Naive B cell (primary cell): ENCODE data around the gene CFAP20DC. TPM values are rescaled to one million over a fixed set of nuclear protein-coding genes. Genes with fewer than 3 reads are reported as not detected.

Source experiments
- ATAC-seq, 2 donors: fragments of 150-1000 bp; cut with Tn5 transposase; 2 replicates each; pipeline ENCODE4 v1.10.0; 2021; ENCODE audit warnings: low read depth in 2 of 2, mild to moderate bottlenecking in 2 of 2, moderate library complexity in 2 of 2
- DNase-seq: peaks from one replicate; pipeline ENCODE4 v3.0.0; 2022
- H3K27ac Mint-ChIP-seq, 6 donors: one replicate each; pipeline ENCODE4 v1.8.0; 2020 to 2022; ENCODE audit warnings: mild to moderate bottlenecking in 6 of 6, mixed read lengths in 6 of 6, moderate library complexity in 5 of 6, inconsistent platforms in 2 of 6
- H3K27me3 Mint-ChIP-seq, 3 donors: one replicate each; pipeline ENCODE4 v1.8.0; 2021 to 2022; ENCODE audit warnings: mixed read lengths in 3 of 3, mild to moderate bottlenecking in 1 of 3
- H3K36me3 Mint-ChIP-seq, 2 donors: one replicate each; pipeline ENCODE4 v1.8.0; 2020 to 2022; ENCODE audit warnings: mixed read lengths in 2 of 2, inconsistent platforms in 1 of 2, mild to moderate bottlenecking in 1 of 2
- H3K4me1 Mint-ChIP-seq, 3 donors: one replicate each; pipeline ENCODE4 v1.8.0; 2020 to 2022; ENCODE audit warnings: mixed read lengths in 3 of 3, inconsistent platforms in 1 of 3, mild to moderate bottlenecking in 1 of 3, moderate library complexity in 1 of 3
- H3K4me3 Mint-ChIP-seq, 8 donors: one replicate each; pipeline ENCODE4 v1.8.0; 2020 to 2022; ENCODE audit warnings: mild to moderate bottlenecking in 8 of 8, mixed read lengths in 8 of 8, moderate library complexity in 8 of 8, inconsistent platforms in 2 of 8
- H3K9me3 Mint-ChIP-seq, 7 donors: one replicate each; pipeline ENCODE4 v1.8.0; 2020 to 2022; ENCODE audit warnings: mixed read lengths in 7 of 7, mild to moderate bottlenecking in 5 of 7, inconsistent platforms in 2 of 7, moderate library complexity in 1 of 7
- polyA plus RNA-seq, 6 donors: library from polyadenylated mRNA; unstranded; fragments of 300-500 nt; fragmentation: Illumina TruSeq; gene quantifications; one replicate each; pipeline ENCODE4 v1.2.3, GENCODE V29; 2021; ENCODE audit warnings: low read depth in 6 of 6

Gene CFAP20DC
- polyA plus RNA-seq, 6 donors from 2014 or later, result 0.58 to 2.7 (median 0.62) TPM; not detected in 3

DNA sequence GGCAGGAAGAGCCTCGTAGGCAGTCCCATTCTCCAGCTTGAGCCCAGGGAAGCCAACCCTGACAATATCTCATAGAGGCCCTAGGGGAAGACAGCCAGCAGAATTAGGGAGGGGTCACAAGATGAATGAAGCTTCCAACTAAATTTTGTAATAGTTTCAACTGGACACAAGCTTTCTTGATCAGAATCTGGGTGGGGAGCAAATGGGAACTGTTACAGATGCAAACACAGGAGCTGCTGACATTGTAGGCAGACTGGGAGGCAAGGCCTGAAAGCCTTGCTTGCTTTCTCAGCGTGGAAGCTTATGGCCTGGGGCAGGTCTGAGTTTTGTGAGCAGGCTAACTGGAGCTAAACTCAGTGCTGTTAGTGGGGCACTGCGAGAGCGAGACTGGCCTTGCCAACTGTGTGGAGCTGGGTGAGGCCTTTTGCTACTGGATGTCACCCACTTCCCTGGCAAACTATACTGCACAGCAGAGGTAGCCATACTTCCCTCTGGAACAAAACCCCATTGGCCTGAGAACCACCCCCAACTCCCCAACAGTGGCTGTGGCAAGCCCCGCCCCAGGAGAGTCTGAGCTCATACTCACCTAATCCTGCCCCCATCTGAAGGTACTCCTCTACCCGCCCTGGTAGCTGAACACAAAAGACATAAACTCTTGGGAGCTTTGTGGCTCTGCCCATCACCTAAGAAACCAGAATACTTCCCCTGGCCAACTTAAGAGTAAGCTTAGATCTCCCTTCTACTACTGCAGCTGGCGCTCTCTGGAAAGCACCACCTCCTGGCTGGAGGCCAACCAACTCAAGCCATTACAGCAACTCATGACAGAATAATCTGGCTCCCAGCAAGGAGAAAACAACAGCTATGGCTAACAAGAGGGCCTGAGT, 42.9 kb downstream of the CFAP20DC start:
- no peak overlapping the region for H3K27ac Mint-ChIP-seq
- no peak for ATAC-seq
- H3K27me3 Mint-ChIP-seq, result no peaks in the 10 kb centered on the region
- H3K4me1 Mint-ChIP-seq, result peaks cover 0 to under 1% (median 0%) of the 10 kb centered on the region in 3 donors
- no peak overlapping the region for H3K4me3 Mint-ChIP-seq
- no peaks in the 10 kb centered on the region for H3K36me3 Mint-ChIP-seq
- DNase-seq, result no peak
- peaks cover 0 to 18% (median 2%) of the 10 kb centered on the region in 7 donors for H3K9me3 Mint-ChIP-seq

GRCh38 chr3:59001675-59002074, 48.1 kb downstream of the CFAP20DC start:
- no peaks in the 10 kb centered on the region for H3K27me3 Mint-ChIP-seq
- H3K9me3 Mint-ChIP-seq, result no peaks in the 10 kb centered on the region
- DNase-seq, result no peak
- ATAC-seq, result peak in 1 of 2 donors; percentile 39
- peaks cover 4 to 7% (median 6%) of the 10 kb centered on the region in 3 donors for H3K4me1 Mint-ChIP-seq
- H3K27ac Mint-ChIP-seq, result peak overlapping the region in 2 of 6 donors; percentile 66 to 76
- H3K36me3 Mint-ChIP-seq, result no peaks in the 10 kb centered on the region
- peak overlapping the region in 2 of 8 donors; percentile 6 to 42 for H3K4me3 Mint-ChIP-seq

GRCh38 chr3:58999774-59000160, 50.1 kb downstream of the CFAP20DC start:
- H3K36me3 Mint-ChIP-seq, result no peaks in the 10 kb centered on the region
- H3K4me3 Mint-ChIP-seq, result no peak overlapping the region
- DNase-seq (no peak), ATAC-seq (no peak)
- H3K4me1 Mint-ChIP-seq, result peaks cover 4 to 9% (median 6%) of the 10 kb centered on the region in 3 donors
- H3K27ac Mint-ChIP-seq, result no peak overlapping the region
- no peaks in the 10 kb centered on the region for H3K27me3 Mint-ChIP-seq
- H3K9me3 Mint-ChIP-seq, result no peaks in the 10 kb centered on the region

DNA sequence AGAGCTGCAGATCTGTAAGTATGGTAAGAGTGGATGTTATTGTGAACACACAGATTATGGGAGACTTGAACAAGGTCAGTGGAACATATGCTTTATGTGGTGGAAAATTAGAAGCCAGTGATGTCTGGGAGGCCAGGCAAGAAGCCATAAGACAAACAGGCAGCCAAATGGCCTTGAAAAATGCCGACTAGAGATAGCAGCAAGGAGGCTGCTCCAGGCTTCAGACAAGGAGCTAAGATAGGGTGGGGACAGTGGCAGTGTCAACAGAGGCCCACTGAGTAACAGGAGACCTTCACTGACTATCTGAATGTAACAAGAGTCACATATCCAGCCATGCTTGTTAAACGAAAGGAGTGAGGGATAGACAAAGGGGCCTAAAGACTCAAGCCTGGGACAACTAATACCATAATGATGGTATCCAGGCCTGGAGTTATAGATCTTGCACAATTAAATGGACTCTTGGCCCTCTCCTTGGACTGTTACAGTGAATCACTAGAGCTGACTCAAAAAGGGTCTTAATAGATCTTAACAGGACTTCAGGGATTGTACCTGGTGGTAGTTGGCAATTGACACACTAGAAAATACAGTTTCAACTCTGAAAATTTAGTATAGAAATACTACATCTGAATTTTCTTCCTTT, 50.6 kb downstream of the CFAP20DC start:
- Mint-ChIP-seq H3K27ac (no peak overlapping the region), H3K9me3 (no peaks in the 10 kb centered on the region)
- ATAC-seq, result no peak

DNA sequence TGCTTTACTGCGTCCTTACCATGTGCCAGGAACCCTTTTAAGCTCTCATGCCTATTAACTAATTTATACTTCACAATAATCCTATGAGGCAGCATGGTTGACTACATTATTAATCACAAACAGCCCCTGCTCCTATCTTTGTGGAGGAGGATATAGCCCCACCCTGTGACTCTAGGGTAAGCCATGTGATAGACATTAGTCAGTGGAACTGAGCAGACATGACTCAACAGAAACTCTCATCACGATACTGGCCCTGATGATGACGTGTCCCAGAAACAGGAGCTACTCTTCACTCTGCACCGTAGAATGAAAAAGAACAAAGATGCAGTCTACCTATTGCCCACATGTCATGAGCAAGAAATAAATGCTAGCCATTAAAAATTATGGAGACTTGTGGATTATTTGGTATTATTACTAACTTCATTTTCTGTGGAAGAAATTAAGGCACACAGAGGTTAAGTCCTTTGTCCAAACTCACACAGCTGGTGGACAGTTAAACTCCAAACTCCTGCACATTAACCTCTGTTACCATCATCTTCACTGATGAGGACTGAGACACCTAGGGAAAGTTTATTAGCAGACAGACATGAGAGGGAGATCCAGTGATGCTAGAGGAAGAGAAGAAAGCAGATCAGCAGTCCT, 51.2 kb downstream of the CFAP20DC start:
- Mint-ChIP-seq H3K4me1 (peaks cover 4 to 13% (median 9%) of the 10 kb centered on the region in 3 donors), H3K9me3 (no peaks in the 10 kb centered on the region), H3K4me3 (no peak overlapping the region), H3K27ac (no peak overlapping the region), H3K36me3 (no peaks in the 10 kb centered on the region), H3K27me3 (no peaks in the 10 kb centered on the region)
- ATAC-seq (no peak), DNase-seq (no peak)

More for the DNA sequence above, 50.6 kb downstream of the CFAP20DC start:
- DNase-seq, result no peak
- H3K4me1 Mint-ChIP-seq, result peaks cover 4 to 13% (median 9%) of the 10 kb centered on the region in 3 donors
- H3K36me3 Mint-ChIP-seq, result no peaks in the 10 kb centered on the region
- no peaks in the 10 kb centered on the region for H3K27me3 Mint-ChIP-seq
- no peak overlapping the region for H3K4me3 Mint-ChIP-seq

DNA sequence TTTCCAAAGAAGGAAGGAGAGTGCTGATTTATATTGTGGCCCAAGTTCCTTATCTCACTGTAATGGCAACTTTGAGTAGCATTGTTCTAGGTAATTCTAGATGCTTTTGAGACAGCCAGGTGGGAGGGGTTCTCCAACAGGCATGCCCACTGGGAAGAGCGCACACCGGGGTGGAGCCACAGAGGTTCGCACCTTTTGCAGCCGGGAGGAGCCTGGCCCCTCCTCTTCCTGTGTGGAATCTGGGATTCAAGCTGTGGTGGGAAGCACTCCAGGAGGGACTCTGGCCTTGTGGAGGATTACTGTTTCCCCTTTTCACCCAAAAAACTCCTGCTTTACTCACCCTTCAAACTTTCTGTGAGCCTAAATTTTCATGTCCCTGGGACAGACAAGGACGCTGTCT, 53.1 kb downstream of the CFAP20DC start:
- Mint-ChIP-seq H3K27me3 (no peaks in the 10 kb centered on the region), H3K27ac (no peak overlapping the region), H3K4me1 (peaks cover 2 to 11% (median 8%) of the 10 kb centered on the region in 3 donors), H3K9me3 (no peaks in the 10 kb centered on the region), H3K4me3 (no peak overlapping the region), H3K36me3 (no peaks in the 10 kb centered on the region)
- DNase-seq (no peak), ATAC-seq (no peak)

DNA sequence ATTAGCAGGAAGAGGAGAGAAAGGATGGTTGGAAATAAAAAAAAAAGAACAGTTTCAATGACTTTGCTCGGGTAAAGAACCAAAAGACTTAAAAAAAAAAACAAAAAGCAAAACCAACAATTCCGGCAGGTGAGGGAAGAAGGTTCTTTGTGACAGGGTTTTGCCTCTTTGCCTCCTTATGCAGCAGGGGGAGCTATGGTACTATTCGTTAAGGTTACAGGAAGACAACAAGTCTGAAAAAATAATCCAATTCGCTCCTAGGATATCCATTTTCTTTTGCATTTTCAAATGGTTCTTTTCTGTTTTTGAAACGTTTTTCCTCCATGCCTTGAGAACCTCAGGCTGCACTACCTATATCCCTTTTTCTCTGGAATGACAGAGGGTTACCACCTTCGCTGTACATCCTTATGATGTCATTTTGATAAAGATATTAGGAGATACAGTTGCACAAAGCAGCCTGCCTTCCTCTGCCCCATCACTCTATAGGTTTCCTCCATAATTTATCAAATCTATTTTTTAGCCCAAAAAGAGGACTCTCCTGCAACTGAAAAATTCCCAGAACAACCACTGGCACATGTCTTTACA, 55.0 kb downstream of the CFAP20DC start:
- DNase-seq (peak; percentile 32), ATAC-seq (peak in 1 of 2 donors; percentile 48)
- H3K4me3 Mint-ChIP-seq, result peak overlapping the region in 1 of 8 donors; percentile 37
- peaks cover 0 to 6% (median 3%) of the 10 kb centered on the region in 3 donors for H3K4me1 Mint-ChIP-seq
- no peaks in the 10 kb centered on the region for H3K36me3 Mint-ChIP-seq
- H3K27ac Mint-ChIP-seq, result peak overlapping the region in 2 of 6 donors; percentile 21 to 28
- no peaks in the 10 kb centered on the region for H3K27me3 Mint-ChIP-seq
- H3K9me3 Mint-ChIP-seq, result no peaks in the 10 kb centered on the region

GRCh38 chr3:58993547-58993946, 56.3 kb downstream of the CFAP20DC start:
- H3K27me3 Mint-ChIP-seq, result no peaks in the 10 kb centered on the region
- no peaks in the 10 kb centered on the region for H3K9me3 Mint-ChIP-seq
- no peaks in the 10 kb centered on the region for H3K36me3 Mint-ChIP-seq
- H3K4me3 Mint-ChIP-seq, result no peak overlapping the region
- DNase-seq (no peak), ATAC-seq (no peak)
- H3K27ac Mint-ChIP-seq, result no peak overlapping the region
- peaks cover 0 to 6% (median 3%) of the 10 kb centered on the region in 3 donors for H3K4me1 Mint-ChIP-seq

DNA sequence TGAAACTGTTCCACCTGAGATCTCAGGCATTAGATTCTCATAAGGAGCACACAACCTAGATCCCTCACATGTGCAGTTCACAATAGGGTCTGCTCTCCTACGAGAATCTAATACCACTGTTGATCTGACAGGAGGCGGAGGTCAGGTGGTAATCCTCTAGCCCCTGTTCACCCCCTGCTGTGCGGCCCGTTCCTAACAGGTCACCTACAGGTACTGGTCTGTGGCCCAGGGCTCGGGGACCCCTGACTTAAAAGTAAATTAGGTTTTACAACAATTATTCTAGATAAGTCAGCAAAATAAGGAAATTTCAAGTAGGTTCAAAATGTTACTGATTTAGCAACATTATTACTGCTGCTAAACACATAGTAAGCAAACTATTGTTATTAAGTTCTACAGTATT, 58.2 kb downstream of the CFAP20DC start:
- Mint-ChIP-seq H3K4me3 (no peak overlapping the region), H3K36me3 (no peaks in the 10 kb centered on the region), H3K27me3 (no peaks in the 10 kb centered on the region), H3K9me3 (peaks cover 0 to 5% (median 3%) of the 10 kb centered on the region in 7 donors), H3K27ac (no peak overlapping the region), H3K4me1 (peaks cover 0 to 6% (median 3%) of the 10 kb centered on the region in 3 donors)
- DNase-seq, result no peak
- ATAC-seq, result no peak

- ATAC-seq (no peak), DNase-seq (no peak)
- H3K4me1 Mint-ChIP-seq, result peaks cover 0 to 6% (median 3%) of the 10 kb centered on the region in 3 donors
- peaks cover 0 to 10% (median 3%) of the 10 kb centered on the region in 7 donors for H3K9me3 Mint-ChIP-seq
- H3K27me3 Mint-ChIP-seq, result no peaks in the 10 kb centered on the region
- H3K4me3 Mint-ChIP-seq, result no peak overlapping the region
- H3K36me3 Mint-ChIP-seq, result peaks cover 0 to 4% of the 10 kb centered on the region in 2 donors
- no peak overlapping the region for H3K27ac Mint-ChIP-seq
Observed at GRCh38 chr3:58991026-58991425, 58.8 kb downstream of the CFAP20DC start.

DNA sequence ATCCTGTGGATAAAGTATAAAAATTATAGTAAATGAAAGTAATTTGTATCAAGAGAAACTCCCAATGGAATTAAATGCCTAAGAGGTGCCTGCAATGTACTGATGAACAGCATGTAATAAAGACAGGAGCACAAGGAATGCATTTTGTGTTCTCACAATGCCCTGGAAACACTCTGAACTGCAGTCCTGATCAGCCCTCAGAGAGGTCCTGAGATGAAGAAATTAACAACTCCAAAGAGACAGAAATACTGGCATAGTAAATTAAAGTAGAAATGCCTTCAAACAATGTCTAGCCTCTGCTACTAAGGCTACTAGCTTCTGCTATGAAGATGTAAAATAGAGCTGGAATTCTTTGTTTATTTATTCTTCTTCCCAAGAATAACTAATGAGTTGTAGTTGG, 59.9 kb downstream of the CFAP20DC start:
- ATAC-seq, result no peak
- no peak for DNase-seq
- peaks cover 0 to 5% of the 10 kb centered on the region in 2 donors for H3K36me3 Mint-ChIP-seq
- no peaks in the 10 kb centered on the region for H3K27me3 Mint-ChIP-seq
- H3K4me1 Mint-ChIP-seq, result peaks cover 0 to 6% (median 3%) of the 10 kb centered on the region in 3 donors
- H3K4me3 Mint-ChIP-seq, result no peak overlapping the region
- no peak overlapping the region for H3K27ac Mint-ChIP-seq
- H3K9me3 Mint-ChIP-seq, result peaks cover 0 to 11% (median 4%) of the 10 kb centered on the region in 7 donors

DNA sequence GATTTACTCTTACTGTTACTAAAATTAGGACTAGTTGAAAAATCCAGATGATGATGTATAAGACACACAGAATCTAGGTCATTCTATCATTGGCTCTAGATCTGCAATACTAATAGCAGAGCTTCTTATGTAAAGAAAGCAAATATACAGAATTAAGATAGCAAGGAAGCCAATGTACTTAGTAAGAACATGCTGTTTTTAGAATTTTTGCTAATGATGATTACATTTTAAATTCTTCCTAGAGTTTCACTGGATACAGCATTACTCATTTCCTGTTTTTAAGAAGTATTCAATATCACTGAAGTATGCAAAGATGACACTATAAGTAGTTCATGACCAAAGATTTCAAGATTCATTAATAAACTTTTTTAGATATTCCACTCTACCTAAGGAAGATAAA, 60.7 kb downstream of the CFAP20DC start:
- H3K27me3 Mint-ChIP-seq, result no peaks in the 10 kb centered on the region
- no peak for DNase-seq
- peaks cover 0 to 5% of the 10 kb centered on the region in 2 donors for H3K36me3 Mint-ChIP-seq
- H3K4me3 Mint-ChIP-seq, result no peak overlapping the region
- H3K4me1 Mint-ChIP-seq, result no peaks in the 10 kb centered on the region
- H3K27ac Mint-ChIP-seq, result no peak overlapping the region
- ATAC-seq, result no peak
- peaks cover 0 to 11% (median 4%) of the 10 kb centered on the region in 7 donors for H3K9me3 Mint-ChIP-seq

DNA sequence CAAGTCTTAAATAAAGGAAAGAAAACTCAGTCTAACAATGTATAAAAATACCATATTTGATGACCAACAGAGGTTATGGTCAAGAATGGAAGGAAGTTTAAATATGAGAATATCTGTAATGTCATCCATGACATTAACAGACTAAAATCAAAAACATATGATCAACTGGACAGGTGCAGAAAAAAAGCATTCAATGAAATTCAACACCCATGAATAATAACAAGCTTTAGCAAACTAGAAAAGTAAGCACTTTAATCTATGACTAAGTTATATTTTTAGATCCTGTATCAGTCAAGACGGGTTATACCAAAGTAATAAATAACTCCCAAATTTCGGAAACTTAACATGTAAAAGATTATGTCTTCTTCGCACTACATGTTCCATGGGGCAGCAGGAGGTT, 61.8 kb downstream of the CFAP20DC start:
- Mint-ChIP-seq H3K4me3 (no peak overlapping the region), H3K27ac (no peak overlapping the region), H3K36me3 (peaks cover 0 to 5% of the 10 kb centered on the region in 2 donors), H3K9me3 (peaks cover 0 to 11% (median 4%) of the 10 kb centered on the region in 7 donors), H3K27me3 (no peaks in the 10 kb centered on the region), H3K4me1 (no peaks in the 10 kb centered on the region)
- ATAC-seq (no peak), DNase-seq (no peak)
